ENCODE results near the gene CPTP.

CPTP gene

DNA sequence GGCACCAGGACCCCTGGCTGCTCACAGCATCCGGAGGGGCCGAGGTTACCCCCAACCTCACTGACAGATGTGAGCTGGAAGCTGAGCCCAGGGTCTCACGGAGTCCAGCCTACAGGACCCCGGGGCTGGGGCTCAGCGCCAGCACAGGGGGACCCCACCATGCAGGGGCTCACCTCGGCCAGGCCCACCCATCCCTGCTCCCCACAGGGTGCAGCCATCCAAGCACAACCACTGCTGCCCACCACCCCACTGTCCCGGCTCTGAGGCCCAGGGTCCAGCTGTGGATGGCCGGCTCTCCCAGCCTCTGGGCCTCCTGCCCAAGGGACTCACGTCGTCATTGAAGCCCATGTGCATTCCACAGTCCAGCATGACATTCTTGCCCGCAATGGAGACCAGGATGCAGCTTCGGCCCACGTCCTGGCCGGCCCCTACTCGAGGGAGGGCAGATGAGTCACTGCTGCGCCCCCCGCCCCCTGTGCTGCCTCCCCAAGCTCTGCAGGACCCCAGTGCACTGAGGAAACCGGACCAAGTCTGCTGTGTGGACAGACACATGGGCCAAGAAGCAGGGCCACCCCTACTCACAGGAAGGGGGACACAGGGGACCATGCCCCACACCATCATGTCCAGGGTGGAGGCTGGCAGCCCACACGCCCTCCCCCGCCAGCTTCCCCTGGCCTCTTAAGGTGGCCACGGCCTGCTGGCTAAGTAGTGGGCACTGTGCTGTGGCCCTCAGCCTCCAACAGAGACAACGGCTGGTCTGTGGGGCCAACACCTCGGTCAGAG lies 3.7 kb upstream of the CPTP start:
- DNase-seq = no peak

DNA sequence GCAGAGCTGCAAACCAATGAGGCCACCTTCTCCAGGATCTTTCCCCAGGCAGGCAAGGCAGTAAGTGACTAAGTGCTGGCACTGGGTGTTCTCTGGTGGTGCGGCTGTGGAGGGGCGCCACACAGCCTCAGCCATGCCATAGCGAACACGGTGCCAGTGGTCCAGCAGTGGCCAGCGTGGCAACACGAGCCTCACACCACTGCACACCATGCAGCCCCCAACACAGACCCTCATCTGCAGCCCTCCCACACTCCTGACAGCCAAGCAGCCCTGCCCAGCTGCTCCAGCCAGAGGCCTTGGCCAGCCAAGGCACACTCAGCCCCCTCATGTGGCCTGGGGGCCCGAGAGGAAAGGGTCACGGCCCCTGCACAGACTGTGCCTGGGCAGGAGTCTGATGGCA lies 3.1 kb upstream of the CPTP start:
- no peak for DNase-seq

DNA sequence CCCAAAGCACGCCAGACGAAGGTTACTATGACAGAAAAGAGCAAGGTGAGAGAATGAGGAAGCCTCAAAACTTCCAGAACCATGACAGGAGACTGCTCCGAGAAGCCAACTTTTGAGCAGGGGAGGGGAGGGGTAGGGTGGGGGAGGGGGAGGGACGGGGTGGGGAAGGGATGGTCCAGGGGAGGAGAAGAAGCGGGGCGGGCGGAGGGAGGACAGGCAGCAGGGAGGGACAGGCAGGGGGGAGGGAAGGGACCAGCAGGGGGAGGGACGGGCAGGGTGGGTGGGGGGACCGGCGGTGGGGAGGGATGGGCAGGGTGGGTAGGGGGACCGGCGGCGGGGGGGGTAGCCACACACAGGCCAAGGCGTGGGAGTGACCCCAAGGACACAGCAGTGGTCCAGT lies 2.2 kb upstream of the CPTP start:
- DNase-seq = no peak

DNA sequence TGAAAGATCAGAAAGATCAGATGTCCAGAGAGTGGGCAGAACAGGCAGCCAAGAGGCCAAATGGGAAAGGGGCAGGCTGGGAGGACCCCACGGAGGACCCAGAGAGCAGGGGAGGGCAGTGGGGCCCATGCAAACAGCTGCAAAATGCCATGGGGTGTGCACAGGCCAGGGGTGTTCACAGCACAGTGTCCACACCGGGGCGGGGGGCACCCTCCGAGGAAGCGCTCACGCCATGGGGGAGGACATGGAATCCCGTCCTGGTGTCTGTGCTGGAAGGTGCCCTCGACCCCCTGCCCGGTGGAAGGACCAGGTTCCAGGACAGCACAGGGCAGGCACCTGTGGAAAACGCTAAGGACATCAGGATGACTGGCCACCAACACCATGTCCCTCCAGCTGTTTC lies 1.6 kb upstream of the CPTP start:
- no peak for DNase-seq

DNA sequence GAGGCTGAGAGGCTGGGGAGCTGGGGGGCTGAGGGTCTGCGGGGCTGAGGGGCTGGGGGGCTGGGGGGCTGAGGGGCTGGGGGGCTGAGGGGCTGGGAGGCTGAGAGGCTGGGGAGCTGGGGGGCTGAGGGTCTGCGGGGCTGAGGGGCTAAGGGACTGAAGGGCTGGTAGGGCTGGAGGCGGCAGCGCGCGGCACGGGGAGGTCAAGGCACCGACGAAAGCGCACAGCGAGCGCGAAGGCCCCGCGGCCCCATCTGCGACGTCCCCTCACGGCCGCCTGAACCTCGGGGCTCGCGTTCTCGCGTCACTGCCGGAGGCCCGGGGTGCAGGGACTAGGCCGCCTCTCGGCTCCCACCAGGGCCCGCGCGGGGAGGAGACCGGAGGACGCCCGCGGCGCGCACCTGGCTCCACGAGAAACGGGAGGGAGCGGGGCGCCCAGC lies 498 bp upstream of the CPTP start:
- DNase-seq = no peak

DNA sequence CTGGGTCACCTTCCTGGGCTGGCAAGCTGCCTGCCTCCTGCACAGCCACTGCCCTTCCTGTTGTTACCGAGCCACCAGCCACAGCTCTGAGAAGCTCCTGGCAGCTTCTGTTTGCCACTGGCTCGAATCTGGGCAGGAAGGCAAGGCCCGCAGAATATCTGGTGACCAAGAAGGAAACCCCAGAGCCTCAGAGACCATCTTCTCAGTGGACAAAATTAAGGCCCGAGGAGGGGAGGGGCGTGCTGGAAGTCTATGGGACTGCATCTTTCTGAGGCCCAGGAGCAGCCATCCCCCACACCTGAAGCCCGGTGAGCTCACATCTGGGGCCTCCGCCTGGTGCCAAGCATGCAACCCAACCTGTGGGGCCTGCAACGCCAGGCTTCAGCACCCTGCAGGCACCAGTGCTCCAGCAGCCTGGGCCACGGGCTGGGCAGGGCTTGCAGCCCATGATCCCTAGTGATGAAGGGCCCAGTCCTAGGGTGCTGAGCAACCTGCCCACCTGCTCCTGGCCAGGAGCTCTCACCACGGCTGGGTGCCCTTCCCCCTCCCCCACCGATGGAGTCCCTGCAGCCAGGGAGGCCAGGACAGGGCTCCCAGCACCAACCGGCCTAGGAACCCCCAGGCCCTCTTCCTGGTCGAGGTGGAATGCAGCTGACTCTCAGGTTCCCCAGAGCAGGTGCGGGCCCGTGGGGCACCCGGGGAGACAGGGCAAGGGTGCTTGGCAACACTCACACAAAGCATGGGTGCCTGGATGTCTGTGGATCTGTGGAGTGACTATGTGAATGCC lies 879 bp downstream of the CPTP start:
- DNase-seq = no peak

DNA sequence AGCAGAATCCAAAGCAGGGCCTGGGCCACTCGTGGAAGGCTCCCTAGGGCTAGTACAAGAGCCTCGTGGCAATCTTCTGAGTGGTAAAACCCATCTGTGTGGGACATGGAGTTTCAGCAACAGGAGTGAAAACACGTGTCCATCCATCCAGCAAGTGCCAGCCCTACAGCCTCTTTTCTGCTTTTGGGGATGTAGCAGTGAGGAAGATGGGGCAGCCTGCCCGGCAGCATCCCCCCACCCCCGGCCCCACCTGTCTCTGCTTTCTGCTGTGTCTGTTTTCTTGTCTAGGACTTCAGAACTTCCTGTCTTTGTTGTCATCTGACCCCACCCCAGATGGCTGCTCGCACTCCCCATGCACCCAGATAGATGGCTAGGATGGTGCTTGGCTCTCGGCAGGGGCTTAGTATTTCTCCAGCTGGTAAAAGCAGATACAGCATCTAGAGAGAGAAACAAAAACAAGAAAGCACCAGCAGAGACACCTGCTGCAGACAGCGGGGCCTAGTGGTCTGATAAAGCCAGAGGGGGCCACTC lies 1.5 kb downstream of the CPTP start:
- DNase-seq = no peak

DNA sequence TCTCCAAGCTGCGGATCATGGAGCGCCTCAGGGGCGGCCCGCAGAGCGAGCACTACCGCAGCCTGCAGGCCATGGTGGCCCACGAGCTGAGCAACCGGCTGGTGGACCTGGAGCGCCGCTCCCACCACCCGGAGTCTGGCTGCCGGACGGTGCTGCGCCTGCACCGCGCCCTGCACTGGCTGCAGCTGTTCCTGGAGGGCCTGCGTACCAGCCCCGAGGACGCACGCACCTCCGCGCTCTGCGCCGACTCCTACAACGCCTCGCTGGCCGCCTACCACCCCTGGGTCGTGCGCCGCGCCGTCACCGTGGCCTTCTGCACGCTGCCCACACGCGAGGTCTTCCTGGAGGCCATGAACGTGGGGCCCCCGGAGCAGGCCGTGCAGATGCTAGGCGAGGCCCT lies 2.7 kb downstream of the CPTP start:
- no peak for DNase-seq

DNA sequence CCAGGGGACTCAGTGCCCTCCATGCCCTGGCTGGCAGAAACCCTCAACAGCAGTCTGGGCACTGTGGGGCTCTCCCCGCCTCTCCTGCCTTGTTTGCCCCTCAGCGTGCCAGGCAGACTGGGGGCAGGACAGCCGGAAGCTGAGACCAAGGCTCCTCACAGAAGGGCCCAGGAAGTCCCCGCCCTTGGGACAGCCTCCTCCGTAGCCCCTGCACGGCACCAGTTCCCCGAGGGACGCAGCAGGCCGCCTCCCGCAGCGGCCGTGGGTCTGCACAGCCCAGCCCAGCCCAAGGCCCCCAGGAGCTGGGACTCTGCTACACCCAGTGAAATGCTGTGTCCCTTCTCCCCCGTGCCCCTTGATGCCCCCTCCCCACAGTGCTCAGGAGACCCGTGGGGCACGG lies 3.7 kb downstream of the CPTP start:
- DNase-seq = no peak

DNA sequence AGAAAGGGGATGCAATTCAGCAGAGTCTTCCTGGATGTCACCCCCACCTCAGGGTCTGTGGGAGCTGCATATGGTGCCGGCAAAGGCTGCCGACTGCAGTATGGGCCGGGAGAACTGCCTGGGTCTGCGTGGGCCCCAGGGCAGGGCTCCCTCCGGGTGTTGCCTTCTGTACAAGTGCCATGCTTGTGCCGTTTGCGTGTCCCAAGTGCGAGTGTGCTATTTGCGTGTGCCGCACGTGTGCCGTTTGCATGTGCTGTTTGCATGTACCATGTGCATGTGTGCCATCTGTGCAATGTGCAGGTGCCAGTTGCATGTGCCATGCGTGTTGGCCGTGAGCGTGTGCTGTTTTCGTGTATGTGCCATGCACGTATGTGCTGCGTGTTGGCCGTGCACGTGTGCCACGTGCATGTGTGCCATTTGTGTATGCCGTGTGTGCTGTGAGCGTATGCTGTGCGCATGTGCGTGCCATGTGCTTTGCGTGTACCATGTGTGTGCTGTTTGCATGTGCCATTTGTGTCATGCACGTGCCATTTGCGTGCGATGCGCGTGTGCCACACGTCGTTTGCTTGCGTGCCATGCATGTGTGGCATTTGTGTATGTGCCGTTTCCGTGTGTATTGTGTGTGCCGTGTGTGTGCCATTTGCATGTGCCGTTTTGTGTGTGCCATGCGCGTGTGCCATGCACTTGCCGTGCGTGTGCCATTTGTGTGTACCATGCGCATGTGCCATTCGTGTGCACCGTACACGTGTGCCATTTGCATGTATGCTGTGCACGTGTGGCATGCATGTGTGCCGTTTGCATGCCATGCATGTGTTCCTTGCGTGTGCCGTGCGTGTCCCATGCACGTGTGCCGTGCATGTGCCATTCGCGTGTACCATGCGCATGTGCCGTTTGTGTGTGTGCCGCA lies 5.0 kb downstream of the CPTP start:
- no peak for DNase-seq

DNA sequence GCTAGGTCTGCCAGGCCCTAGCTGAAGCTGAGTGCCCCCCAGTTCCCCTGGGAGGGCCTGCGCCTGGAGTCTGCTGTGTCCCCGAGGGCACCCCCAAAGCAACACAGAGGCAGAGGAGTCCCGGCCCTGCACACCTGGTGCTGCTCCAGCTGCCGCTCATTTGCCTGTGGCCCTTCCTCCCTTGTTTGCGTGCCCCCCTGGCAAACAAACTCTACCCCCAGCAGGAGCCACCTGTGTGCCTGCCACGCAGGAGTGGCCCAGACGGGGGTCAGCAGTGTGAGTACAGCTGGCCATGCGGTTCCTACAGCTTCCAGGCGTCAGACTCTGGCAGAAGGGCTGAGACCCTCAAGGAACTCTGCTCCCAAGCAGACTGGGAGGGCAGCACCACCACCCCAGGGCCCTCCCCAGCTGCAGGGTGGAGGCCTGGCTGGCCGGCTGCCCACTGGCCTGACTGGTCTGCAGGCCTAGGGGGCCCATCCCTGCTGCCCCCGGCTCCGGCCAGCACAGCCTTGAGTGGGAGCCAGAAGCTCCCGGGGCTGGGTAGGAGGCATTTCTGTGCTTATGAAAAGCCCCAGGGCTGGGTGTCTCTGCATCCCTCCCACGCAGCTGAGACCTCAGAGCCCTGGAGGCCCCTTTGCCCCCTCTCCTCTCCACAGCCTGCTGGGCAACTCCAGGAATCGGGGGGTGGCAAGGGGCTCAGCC lies 5.9 kb downstream of the CPTP start:
- no peak for DNase-seq

DNA sequence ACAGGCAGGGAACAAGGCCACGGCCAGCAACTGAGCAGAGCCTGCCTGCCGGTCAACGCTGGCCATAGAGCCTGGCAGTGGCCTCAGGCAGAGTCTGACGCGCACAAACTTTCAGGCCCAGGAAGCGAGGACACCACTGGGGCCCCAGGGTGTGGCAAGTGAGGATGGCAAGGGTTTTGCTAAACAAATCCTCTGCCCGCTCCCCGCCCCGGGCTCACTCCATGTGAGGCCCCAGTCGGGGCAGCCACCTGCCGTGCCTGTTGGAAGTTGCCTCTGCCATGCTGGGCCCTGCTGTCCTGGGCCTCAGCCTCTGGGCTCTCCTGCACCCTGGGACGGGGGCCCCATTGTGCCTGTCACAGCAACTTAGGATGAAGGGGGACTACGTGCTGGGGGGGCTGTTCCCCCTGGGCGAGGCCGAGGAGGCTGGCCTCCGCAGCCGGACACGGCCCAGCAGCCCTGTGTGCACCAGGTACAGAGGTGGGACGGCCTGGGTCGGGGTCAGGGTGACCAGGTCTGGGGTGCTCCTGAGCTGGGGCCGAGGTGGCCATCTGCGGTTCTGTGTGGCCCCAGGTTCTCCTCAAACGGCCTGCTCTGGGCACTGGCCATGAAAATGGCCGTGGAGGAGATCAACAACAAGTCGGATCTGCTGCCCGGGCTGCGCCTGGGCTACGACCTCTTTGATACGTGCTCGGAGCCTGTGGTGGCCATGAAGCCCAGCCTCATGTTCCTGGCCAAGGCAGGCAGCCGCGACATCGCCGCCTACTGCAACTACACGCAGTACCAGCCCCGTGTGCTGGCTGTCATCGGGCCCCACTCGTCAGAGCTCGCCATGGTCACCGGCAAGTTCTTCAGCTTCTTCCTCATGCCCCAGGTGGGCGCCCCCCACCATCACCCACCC lies 6.7 kb downstream of the CPTP start, which contains the start of gene TAS1R3:
Gene TAS1R3 (plus strand): TSS at position 213 of the 898 bp plus-strand sequence. CDS start 66 bp downstream, at position 279.
- peak; percentile 16 for DNase-seq

DNA sequence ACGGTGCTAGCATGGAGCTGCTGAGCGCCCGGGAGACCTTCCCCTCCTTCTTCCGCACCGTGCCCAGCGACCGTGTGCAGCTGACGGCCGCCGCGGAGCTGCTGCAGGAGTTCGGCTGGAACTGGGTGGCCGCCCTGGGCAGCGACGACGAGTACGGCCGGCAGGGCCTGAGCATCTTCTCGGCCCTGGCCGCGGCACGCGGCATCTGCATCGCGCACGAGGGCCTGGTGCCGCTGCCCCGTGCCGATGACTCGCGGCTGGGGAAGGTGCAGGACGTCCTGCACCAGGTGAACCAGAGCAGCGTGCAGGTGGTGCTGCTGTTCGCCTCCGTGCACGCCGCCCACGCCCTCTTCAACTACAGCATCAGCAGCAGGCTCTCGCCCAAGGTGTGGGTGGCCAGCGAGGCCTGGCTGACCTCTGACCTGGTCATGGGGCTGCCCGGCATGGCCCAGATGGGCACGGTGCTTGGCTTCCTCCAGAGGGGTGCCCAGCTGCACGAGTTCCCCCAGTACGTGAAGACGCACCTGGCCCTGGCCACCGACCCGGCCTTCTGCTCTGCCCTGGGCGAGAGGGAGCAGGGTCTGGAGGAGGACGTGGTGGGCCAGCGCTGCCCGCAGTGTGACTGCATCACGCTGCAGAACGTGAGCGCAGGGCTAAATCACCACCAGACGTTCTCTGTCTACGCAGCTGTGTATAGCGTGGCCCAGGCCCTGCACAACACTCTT lies 7.6 kb downstream of the CPTP start:
- DNase-seq = no peak

DNA sequence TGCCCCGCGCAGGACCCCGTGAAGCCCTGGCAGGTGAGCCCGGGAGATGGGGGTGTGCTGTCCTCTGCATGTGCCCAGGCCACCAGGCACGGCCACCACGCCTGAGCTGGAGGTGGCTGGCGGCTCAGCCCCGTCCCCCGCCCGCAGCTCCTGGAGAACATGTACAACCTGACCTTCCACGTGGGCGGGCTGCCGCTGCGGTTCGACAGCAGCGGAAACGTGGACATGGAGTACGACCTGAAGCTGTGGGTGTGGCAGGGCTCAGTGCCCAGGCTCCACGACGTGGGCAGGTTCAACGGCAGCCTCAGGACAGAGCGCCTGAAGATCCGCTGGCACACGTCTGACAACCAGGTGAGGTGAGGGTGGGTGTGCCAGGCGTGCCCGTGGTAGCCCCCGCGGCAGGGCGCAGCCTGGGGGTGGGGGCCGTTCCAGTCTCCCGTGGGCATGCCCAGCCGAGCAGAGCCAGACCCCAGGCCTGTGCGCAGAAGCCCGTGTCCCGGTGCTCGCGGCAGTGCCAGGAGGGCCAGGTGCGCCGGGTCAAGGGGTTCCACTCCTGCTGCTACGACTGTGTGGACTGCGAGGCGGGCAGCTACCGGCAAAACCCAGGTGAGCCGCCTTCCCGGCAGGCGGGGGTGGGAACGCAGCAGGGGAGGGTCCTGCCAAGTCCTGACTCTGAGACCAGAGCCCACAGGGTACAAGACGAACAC lies 8.3 kb downstream of the CPTP start:
- no peak for DNase-seq

DNA sequence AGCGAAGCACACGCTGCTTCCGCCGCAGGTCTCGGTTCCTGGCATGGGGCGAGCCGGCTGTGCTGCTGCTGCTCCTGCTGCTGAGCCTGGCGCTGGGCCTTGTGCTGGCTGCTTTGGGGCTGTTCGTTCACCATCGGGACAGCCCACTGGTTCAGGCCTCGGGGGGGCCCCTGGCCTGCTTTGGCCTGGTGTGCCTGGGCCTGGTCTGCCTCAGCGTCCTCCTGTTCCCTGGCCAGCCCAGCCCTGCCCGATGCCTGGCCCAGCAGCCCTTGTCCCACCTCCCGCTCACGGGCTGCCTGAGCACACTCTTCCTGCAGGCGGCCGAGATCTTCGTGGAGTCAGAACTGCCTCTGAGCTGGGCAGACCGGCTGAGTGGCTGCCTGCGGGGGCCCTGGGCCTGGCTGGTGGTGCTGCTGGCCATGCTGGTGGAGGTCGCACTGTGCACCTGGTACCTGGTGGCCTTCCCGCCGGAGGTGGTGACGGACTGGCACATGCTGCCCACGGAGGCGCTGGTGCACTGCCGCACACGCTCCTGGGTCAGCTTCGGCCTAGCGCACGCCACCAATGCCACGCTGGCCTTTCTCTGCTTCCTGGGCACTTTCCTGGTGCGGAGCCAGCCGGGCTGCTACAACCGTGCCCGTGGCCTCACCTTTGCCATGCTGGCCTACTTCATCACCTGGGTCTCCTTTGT lies 9.1 kb downstream of the CPTP start:
- DNase-seq = no peak

DNA sequence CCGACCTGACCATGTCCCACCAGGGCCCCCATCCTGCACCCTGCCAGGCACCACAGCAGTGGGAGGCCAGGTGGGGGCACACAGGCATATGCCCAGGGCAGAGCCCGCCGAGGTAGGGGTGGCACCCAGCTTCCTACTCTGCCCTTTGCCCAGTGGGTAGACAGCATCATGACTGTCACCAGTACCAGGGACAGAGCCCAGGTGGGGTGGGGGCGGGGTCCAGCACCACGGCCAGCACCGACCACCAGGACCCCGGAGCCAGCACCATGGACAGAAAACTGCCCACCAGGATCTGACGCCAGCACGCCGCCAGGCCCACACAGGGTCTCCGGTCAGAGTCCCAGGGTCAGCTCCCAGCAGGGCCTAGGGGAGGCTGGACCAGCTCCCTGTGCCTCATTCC lies 10.2 kb downstream of the CPTP start:
- DNase-seq = no peak

DNA sequence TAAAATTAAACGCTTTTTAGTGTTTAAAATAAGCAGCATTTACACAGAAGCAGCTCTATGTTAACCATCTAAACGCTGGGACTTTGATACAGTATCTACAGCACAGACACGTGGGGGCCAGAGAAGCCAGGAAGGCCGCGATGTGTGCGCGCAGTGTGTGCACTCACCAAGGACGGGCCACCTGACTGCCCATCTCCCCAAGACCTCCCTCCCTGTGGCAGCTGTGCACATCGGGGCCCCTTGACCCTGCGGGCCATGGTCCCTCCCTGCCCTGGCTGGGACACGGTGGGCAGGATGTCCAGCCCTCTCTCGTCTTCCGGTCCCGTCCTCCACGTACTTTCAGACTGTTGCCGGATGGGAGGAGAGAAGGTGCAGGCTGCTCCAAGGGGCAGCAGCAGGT lies 10.7 kb downstream of the CPTP start:
- DNase-seq = no peak

DNA sequence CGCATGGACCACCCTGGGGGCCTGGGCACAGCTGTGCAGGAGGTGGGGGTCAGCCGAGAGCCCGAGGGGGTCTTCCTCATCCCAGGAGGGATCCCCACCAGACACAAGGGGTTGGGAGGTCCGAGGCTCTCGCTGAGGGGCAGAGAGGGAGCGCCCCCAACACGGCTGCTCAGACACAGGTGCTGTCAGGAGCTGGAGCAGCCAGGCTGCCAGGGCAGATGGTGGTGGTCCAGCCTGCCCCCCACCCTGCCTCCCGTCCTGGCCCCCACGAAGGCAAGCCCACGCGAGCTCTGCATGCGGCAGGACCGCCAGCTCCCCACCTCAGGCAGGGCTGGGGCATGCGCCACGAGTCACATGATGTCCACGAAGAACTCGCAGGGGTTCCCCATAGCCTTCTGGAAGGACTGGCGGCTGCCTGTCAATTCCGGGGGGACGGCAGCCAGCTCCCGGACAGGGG lies 11.2 kb downstream of the CPTP start:
- DNase-seq = no peak

DNA sequence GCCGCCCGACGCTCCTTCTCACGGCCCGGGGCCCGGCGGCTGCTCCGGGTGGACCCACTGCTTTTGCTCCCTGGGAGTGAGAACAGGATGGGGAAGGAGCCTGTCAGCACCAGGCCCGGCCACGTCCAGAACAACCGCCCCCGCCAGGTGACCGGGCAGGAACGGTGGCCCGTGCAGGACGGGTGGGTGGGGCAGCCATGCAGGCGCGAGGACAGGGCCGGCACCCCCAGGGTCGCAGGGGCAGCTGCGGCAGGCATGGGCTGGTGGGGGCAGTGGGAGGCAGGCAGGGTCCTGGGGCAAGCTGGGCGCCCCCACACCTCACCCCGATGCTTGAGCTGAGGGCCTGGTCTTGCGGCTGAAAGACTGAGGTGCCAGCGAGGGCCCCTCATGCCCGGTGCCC lies 11.8 kb downstream of the CPTP start:
- no peak for DNase-seq
